Sigmoid colon (tissue), 7 donors: ENCODE results near the gene MTUS2. TPM values are rescaled to one million over a fixed set of nuclear protein-coding genes. Genes with fewer than 3 reads are reported as not detected.

Experiments
- DNase-seq: peaks from one replicate; pipeline ENCODE4 v3.0.0-alpha.2; 2019
- H3K27ac ChIP-seq, 4 donors: fragments of 200-600 bp; sonication (generic); one replicate each; pipeline ENCODE4 v1.5.1; 2016 to 2019; ENCODE audit warnings: mild to moderate bottlenecking in 1 of 4
- H3K27me3 ChIP-seq, 3 donors: fragments of 200-600 bp; sonication (generic); one replicate each; pipeline ENCODE4 v1.5.1; 2019; ENCODE audit warnings: mild to moderate bottlenecking in 1 of 3
- H3K36me3 ChIP-seq, 4 donors: fragments of 200-600 bp; sonication (generic); one replicate each; pipeline ENCODE4 v1.5.1; 2016 to 2019
- H3K4me1 ChIP-seq, 4 donors: fragments of 200-600 bp; sonication (generic); one replicate each; pipeline ENCODE4 v1.5.1; 2017 to 2019
- H3K4me3 ChIP-seq, 4 donors: fragments of 200-600 bp; sonication (generic); one replicate each; pipeline ENCODE4 v1.5.1; 2017 to 2019; ENCODE audit warnings: mild to moderate bottlenecking in 2 of 4, moderate library complexity in 1 of 4
- H3K9me3 ChIP-seq, 4 donors: fragments of 200-600 bp in 3 of 4; sonication (generic) in 3 of 4; one replicate each; pipeline versions ENCODE4 v1.5.1 to v1.6.1; 2013 to 2019
- EP300 ChIP-seq, 4 donors: sonication (generic); formaldehyde crosslinking; IDR thresholded peaks; one replicate each; pipeline ENCODE4 v1.6.1; 2017; ENCODE audit warnings: antibody characterized with exemption in 4 of 4
- POLR2A ChIP-seq, 2 donors: fragments of 450-650 bp; IDR thresholded peaks; one replicate each; pipeline ENCODE4 v1.6.1; 2016; ENCODE audit warnings: antibody characterized with exemption in 2 of 2, mild to moderate bottlenecking in 2 of 2, moderate library complexity in 2 of 2
- POLR2AphosphoS5 ChIP-seq, 4 donors: sonication (generic); formaldehyde crosslinking; IDR thresholded peaks; one replicate each; pipeline ENCODE4 v1.6.1; 2017; ENCODE audit warnings: antibody characterized with exemption in 4 of 4
- WGBS, 2 donors: extraction: QIAGEN DNeasy Blood & Tissue Kit; methylation state at CpG; one replicate each; pipeline ENCODE4 v1.1.7; 2013; 5-methylcytosine and 5-hydroxymethylcytosine counted together
- intact Hi-C: fragments of 100-400 bp; cut with DNase I; formaldehyde crosslinking; loops from one replicate; pipeline ENCODE4 v1.15.1; 2023
- polyA plus RNA-seq, 3 donors: library from polyadenylated mRNA; stranded (reverse); fragments of 200-250 nt; gene quantifications; one replicate each; pipeline ENCODE4 v1.2.3, GENCODE V29; 2013
- total RNA-seq, 4 donors: library from RNA; depleted of rRNA; stranded (reverse); fragments of >200 nt; gene quantifications; one replicate each; pipeline ENCODE4 v1.1.0, GENCODE V29; 2016
- TF ChIP-seq, protein P1 (sequence below), 4 experiments: fragments of 450-650 bp in 3 of 4; fragments of 200-600 bp in 1 of 4; IDR thresholded peaks; one replicate each; pipeline ENCODE4 v1.5.1; 2016 to 2019; ENCODE audit warnings: antibody characterized with exemption in 4 of 4, mild to moderate bottlenecking in 3 of 4, moderate library complexity in 2 of 4
- donor health status: healthy with polysubstance abuse.
- donor health status: Bipolar disorder and iron deficiency.
- donor health status: healthy.

Gene MTUS2
- total and polyA plus RNA-seq, 7 donors: 0.23 to 2.2 (median 0.85) TPM; not detected in 1

DNA sequence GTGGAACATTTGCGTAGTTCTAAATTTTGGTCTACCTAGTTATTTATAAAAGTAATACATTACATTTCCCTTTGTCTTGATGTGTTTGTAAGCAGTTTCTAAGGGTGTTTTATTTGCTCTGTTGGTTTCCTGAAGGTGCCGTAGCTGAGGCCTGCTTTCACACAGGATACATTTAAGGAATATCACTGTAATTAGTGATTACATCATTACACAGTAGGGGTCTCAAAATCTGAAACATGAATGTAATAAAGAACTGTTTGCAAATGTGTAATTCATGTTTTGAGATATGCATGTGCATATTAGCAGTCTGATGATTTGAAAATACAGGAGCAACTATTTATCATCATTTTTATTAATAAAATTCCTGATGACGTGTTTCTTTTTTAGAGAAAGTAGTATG lies 281.8 kb downstream of the MTUS2 start:
- Histone ChIP-seq H3K4me1 (no peaks in the 10 kb centered on the region), H3K4me3 (no peak overlapping the region), H3K27ac (no peak overlapping the region), H3K36me3 (no peaks in the 10 kb centered on the region), H3K9me3 (peaks cover 0 to under 1% (median 0%) of the 10 kb centered on the region in 4 donors), H3K27me3 (no peaks in the 10 kb centered on the region)
- WGBS, 2 donors: 71% methylated on average over 3 of the region's 3 CpGs
- intact Hi-C loops: no loop called here
- TF ChIP-seq POLR2AphosphoS5 (IDR thresholded peaks at IDR 0.05) (no peak), EP300 (IDR thresholded peaks at IDR 0.05) (no peak), POLR2A (IDR thresholded peaks at IDR 0.05) (no peak)
- TF ChIP-seq, protein P1, sequence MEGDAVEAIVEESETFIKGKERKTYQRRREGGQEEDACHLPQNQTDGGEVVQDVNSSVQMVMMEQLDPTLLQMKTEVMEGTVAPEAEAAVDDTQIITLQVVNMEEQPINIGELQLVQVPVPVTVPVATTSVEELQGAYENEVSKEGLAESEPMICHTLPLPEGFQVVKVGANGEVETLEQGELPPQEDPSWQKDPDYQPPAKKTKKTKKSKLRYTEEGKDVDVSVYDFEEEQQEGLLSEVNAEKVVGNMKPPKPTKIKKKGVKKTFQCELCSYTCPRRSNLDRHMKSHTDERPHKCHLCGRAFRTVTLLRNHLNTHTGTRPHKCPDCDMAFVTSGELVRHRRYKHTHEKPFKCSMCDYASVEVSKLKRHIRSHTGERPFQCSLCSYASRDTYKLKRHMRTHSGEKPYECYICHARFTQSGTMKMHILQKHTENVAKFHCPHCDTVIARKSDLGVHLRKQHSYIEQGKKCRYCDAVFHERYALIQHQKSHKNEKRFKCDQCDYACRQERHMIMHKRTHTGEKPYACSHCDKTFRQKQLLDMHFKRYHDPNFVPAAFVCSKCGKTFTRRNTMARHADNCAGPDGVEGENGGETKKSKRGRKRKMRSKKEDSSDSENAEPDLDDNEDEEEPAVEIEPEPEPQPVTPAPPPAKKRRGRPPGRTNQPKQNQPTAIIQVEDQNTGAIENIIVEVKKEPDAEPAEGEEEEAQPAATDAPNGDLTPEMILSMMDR (IDR thresholded peaks at IDR 0.05): no peak
- DNase-seq: no peak

DNA sequence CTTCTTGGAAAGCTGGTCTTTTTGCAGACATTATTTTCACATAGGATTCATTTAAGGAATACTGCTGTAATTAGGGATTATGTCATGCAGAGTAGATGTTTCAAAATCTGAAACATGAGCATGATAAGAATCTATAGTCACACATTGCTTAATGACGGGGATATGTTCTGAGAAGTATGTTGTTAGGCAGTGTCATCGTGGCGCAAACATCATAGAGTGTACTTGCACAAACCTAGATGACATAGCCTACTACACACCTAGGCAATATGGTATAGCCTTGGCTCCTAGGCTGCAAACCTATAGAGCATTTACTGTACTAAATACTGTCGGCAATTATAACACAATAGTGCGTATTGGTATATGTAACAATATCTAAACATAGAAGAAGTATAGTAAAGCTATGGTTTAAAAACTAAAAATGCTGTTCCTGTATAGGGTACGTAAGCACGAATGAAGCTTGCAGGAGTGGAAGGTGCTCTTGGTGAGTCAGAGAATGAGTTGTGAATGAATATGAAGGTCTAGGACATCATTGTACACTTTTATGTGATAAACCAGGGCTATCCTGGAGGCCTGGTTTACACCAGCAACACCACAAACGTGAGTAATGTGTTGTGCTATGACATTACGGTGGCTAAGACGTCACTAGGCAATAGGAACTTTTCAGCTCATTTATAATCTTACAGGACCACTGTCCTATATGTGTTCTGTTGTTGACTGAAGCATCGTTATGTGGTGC lies 283.1 kb downstream of the MTUS2 start:
- no peak for TF ChIP-seq EP300 (IDR thresholded peaks at IDR 0.05)
- no peak for TF ChIP-seq POLR2AphosphoS5 (IDR thresholded peaks at IDR 0.05)
- no peak for TF ChIP-seq POLR2A (IDR thresholded peaks at IDR 0.05)
- TF ChIP-seq, protein P1 (IDR thresholded peaks at IDR 0.05): no peak
- no peak overlapping the region for H3K27ac ChIP-seq
- WGBS, 2 donors: 65 to 69% methylated on average over 11 of the region's 11 CpGs
- H3K27me3 ChIP-seq: no peaks in the 10 kb centered on the region
- H3K36me3 ChIP-seq: no peaks in the 10 kb centered on the region
- no peak overlapping the region for H3K4me3 ChIP-seq
- intact Hi-C loops: no loop called here
- H3K4me1 ChIP-seq: peaks cover 0 to 8% (median 0%) of the 10 kb centered on the region in 4 donors
- H3K9me3 ChIP-seq: no peaks in the 10 kb centered on the region
- DNase-seq: no peak

DNA sequence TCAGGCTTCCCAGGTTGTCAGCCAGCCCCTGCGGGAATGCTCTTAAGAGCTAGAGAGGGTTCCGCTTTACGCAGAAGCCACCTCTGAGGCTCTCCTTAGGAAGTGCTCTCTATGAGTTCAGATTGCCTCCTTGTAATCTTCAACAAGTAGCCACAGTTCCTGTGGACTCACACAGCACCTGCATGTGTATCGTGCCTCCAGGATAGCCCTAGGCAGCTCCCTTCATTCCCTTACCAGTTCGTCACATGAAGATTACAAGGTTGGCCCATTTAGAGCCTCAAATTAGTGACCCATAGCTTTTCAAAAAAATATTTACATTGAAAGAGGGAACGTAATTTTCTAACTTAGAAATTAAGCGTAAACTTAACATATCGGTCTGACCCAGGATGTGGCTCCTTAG lies 284.3 kb downstream of the MTUS2 start:
- no peaks in the 10 kb centered on the region for H3K9me3 ChIP-seq
- intact Hi-C loops: no loop called here
- TF ChIP-seq POLR2AphosphoS5 (IDR thresholded peaks at IDR 0.05) (no peak), POLR2A (IDR thresholded peaks at IDR 0.05) (no peak), EP300 (IDR thresholded peaks at IDR 0.05) (no peak)
- TF ChIP-seq, protein P1 (IDR thresholded peaks at IDR 0.05): no peak
- H3K4me1 ChIP-seq: peaks cover 0 to 13% (median 0%) of the 10 kb centered on the region in 4 donors
- no peak for DNase-seq
- no peaks in the 10 kb centered on the region for H3K36me3 ChIP-seq
- H3K27me3 ChIP-seq: no peaks in the 10 kb centered on the region
- no peak overlapping the region for H3K4me3 ChIP-seq
- no peak overlapping the region for H3K27ac ChIP-seq
- WGBS, 2 donors: 86 to 88% methylated on average over 8 of the region's 8 CpGs

DNA sequence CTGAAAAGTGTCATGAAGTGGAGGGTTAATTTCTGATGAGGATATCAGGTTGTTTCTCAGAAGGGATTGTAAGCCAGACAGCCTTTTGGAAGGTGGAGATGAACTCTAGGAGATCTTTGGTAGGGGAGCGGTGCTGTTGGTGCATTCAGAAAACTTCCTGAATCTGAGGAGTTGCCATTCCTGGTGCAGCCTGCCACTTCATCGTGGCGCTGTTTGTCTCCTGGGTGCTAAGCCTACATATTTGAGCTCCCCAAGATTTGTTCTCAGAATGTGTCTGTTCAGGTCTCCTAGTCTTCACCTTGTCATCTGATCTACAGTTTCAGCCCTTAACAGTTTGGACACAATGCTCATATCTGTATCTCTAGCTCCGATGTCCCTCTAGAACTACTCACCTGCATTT lies 285.6 kb downstream of the MTUS2 start:
- no peak overlapping the region for H3K4me3 ChIP-seq
- intact Hi-C loops: no loop called here
- no peak for DNase-seq
- H3K27ac ChIP-seq: no peak overlapping the region
- TF ChIP-seq EP300 (IDR thresholded peaks at IDR 0.05) (no peak), POLR2AphosphoS5 (IDR thresholded peaks at IDR 0.05) (no peak), POLR2A (IDR thresholded peaks at IDR 0.05) (no peak)
- TF ChIP-seq, protein P1 (IDR thresholded peaks at IDR 0.05): no peak
- H3K27me3 ChIP-seq: no peaks in the 10 kb centered on the region
- peaks cover 0 to 26% (median 5%) of the 10 kb centered on the region in 4 donors for H3K4me1 ChIP-seq
- H3K9me3 ChIP-seq: no peaks in the 10 kb centered on the region
- no peaks in the 10 kb centered on the region for H3K36me3 ChIP-seq
- WGBS, 2 donors: 62 to 72% methylated on average over 4 of the region's 4 CpGs
